NCI-H2029 (cell line): ENCODE results near the gene ENOX1.

Experiments used
- DNase-seq: peaks from one replicate; lab custom pipeline; 2025; lab: John Stamatoyannopoulos, UW

The ENOX1 gene

DNA sequence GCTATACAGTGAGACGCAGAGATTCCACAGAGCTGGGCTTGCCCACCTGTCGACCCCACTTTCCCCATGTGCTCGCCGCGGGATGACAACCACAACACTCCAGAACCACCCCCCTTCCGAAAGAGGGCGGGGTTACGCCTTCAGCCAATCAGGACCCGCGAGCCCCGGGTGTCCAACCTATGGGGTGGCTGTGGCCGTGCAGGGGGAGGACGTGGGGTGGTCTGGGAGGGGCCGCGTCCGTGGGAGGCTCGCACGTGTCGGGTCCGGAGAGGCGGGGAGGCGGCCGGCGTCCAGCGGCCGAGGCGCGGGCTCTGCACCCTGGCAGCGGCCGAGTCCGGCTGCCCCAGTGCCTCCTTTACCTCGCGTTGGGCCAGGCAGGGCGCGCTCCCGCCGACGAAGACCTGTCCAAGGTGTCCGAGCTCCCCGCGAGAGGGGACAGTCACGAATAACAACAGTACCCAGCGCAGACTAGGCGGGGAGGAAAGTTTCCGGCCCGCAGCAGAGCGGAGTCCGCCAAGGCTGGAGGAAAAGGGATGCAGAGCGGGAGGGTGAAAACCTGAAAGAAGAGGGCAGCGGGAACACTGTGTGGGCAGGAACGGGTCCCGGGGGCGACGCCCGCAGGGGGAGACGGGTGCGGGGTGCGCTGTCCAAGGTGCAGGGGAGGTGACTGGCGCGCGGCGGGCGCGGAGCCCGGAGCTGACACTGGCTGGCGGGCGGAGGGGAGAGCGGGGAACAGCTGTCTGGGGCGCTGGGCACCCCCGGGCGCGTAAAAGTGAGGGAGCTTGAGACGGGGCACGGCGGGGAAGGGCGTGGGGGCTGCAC, 911 bp downstream of the ENOX1 start:
- no peak for DNase-seq

DNA sequence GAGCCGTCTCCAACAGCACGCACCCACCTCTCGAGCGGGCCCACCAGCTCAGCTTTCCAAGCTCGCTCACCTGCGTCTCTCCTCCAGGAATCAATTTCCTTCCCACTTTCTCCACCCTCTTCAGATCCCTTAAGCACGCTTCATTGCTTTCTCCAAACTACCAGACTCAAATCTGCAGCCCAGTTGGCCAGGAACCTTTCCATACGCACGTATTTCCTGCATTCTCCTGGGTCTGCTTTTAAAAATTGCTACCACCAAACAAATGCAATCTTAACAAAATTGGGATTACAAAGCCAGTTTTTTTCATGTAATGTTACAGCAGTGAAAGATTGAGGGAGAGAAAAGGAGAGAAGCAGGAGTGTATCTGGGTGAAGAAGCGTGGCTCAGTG, 1.5 kb downstream of the ENOX1 start:
- no peak for DNase-seq

DNA sequence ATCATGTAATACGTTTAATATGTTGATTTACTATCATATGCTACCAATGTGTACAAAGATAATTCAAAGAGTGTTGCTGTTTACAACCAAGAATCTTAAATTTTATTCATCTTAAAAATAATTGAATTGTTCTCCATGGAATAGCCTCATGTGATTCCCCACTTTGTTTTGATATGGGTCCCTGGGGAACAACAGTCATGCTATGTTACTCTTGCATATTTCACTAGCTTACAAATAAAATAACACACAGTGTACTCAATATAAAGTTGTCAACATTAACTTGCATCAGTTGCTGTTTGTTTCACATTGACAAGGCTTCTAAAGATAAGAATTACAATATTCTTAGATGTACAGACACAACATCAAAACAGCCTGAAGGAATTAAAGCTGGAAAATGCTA, 2.3 kb downstream of the ENOX1 start:
- DNase-seq, result no peak

DNA sequence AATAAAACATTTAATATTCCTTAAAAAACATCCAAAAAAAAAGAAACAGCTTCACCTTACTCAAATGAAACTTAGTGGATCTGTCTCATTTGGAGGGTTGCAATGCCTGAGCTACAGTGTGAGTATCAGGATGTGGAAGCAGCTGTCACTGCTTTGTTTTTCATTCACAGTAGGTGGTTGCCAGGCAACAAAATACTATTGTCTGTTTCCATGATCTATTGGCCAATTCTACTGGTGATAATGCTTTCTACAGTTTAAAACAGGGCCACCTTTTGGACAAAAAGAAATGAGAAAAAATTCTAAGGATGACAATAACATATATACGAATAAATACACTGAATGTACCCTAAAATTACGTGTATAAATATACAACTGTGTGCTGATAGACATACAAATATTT, 3.0 kb downstream of the ENOX1 start:
- peak; percentile 38 for DNase-seq

DNA sequence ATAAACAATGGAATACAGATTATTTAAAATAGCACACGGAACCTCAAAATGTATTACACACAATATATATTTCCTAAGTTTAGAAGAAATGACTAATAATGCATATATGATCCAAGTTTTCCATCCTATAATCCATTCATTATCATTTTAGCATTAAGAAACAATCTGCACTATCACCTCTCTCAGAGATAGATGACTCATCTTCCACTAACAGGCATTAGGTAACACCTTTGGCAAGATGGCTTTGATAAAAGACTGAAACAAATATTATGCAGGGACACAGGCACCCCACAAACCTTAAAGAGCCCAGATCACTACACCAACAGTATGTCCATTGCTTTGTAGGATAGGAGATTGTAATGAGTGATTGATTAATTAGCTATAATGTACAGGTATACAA, 4.1 kb downstream of the ENOX1 start:
- DNase-seq, result no peak

DNA sequence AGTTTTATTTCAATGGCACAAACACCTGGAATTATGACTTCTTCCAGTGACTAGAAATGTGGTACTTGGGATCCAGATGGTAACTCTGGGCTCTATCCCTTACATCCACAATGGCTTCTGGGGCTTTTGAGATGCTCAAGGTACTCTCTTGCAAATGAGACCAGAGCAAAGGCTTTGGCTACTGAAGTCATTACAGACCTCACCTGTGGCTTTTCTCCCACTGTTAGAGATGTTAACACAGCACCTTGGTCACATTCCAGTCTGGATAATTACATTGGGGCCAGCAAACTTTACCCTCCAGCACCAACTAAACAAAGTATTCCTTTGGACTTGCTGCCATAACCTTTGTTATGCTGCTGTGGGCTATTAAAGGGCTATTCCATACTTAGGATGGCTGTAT, 6.1 kb downstream of the ENOX1 start:
- no peak for DNase-seq

DNA sequence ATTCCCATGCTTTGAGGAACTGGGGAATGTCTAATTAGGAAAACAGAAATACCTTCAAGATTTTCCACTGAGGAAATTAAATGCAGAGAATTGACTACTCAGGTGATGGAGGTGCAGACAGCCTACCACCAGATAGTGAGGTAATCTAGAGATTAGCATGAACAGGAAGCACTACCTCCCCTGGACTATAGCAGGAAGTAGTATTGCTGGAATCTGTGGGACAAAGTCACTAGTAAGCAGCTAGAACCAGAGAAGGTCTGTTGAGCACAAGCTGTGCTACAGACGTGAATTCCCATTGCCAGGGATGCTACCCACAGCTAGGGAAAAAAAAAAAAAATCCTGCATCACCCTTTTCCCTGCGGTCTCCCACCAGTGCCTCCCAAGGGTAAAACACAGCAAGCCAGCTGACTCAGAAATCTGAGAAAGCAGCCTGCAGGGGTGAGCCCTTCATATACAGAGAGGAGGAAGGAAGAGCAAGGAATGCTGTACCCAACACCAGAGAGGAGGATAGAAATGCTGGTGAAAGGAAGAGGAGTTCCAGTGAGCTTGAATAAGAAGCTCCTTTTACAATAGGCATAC, 10.2 kb downstream of the ENOX1 start:
- DNase-seq, result no peak

DNA sequence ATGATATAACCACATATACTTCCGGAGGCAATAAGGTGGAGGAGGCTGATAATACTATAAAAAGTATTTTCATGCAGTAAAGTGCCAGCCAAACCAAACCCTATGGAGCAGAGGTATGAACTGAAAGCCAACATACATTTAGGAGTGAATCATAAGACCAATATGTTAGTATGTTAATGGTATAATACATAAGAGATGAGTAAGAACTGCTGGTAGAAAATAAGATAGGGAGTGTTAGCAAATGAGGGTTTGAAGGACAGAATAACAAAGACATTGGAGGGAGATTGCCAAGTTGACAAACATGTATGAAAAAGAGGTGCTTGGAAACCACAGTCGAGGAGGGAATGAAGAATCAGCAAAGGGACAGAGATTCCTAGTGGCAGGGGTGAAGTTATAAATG, 10.8 kb downstream of the ENOX1 start:
- DNase-seq, result no peak

DNA sequence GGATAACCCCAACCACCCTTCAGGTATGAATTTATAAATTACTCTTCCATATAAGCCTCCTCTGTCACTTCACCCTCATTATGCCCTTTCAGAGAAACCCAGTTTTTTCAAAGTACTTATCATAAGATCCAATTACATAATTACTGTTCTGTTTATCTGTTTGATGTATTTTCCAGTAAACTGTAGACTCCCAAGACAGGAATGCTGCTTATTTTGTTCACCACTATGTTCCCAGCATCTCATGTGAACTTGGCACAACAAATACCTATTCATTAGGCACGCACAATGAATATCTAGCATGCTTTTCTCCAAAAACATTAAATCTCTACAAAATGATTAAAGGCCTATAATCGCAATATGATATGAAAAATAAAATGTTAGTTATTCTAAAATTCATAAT, 13.2 kb downstream of the ENOX1 start:
- no peak for DNase-seq

DNA sequence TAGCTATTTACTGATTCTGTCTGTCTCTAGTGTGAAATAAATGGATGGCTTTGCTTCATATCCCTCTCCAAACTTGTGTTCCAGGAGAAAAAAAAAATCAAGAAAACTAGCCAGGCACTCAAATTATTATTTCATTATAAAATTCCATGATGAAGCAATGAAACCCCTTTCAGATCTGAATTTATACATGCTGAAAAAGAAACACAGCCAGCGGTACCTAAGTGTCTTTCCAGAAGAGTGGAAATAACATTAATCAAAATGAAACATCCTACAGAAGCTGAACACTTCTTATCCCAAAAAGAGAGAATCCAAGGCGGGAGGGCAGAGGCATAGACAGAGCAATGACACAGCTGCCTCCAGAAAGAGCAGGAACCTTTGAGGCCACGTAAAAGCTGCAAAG, 15.9 kb downstream of the ENOX1 start:
- no peak for DNase-seq

DNA sequence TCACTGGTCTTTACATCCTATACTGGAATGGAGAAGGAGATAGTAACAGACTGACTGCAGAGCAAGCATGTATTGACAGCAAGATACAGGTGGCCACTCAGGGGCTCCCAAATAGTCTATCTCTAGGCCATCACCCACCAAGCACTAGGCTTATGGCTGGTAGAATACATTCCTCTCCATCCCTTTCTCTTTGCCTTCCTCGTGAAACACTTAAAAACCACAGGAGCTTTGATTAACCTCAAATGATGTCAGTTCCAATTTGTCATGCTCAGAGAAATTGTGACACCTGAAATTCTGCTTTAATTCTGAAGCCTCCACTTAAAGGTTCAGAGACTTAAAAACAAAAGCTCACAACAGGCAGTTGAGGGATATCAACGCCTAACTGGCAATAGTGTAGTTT, 17.2 kb downstream of the ENOX1 start:
- DNase-seq, result no peak

DNA sequence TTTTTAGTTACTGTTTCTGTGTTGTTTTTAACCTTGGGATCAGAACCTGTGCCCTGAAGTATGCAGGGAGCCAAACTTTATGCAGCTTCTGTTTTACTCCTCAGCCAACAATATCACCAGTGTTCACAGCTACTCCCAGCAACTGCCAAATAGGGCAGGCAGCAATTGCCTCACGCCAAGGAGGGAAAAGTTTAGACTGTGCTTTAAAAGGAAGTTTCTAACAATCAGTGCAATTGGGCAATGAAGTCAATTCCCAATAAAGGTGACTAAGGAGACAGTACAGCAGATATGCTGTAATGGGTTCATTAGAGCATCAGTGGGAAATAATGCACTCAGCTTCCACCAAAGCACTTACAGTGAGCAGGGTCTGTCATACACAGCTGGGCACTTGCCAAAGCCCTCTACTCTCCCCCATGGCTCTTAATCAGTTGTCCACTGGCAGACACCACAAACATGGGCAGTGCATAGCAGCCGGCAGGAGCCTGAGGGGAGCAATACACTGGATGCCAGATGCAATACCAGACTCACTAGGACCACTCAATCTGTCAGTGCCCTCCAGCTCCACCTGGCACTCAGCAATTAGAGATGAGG, 19.3 kb downstream of the ENOX1 start:
- no peak for DNase-seq

DNA sequence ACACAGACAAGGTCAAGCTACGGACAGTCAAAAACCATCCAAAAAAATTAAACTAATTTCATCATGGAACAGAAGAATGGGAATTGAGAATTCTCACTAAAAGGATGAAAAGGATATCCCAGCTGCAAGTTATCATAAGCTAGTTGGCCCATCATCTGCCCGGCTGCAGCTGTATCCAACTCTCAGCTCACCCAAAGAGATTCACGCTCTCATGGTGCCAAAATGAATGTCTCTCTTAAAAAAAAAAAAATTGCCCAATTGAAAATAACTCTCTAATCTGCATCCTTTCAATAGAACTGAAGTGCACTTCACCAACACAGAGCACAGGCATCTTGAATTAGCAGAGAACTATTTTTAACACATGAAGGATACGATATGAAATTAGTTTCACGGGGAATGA, 20.0 kb downstream of the ENOX1 start:
- no peak for DNase-seq

DNA sequence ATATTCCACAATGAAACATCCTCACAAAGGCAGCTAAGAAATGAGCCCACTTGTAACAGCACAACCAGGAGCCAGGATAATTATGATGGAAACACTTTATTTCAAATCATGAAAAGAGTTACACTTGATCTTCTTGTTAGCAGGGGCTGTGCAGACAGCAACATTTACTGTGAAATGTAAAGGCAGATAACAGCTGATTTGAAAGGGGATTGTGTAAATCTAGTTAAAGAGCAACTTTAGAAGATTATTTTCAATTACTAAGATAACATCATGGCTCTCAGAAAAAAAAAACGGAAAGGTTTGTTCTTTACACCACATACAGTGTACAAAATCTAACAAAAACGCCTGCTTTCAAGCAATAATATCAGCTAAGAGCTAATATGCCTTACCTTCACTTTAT, 22.4 kb downstream of the ENOX1 start:
- DNase-seq, result no peak

DNA sequence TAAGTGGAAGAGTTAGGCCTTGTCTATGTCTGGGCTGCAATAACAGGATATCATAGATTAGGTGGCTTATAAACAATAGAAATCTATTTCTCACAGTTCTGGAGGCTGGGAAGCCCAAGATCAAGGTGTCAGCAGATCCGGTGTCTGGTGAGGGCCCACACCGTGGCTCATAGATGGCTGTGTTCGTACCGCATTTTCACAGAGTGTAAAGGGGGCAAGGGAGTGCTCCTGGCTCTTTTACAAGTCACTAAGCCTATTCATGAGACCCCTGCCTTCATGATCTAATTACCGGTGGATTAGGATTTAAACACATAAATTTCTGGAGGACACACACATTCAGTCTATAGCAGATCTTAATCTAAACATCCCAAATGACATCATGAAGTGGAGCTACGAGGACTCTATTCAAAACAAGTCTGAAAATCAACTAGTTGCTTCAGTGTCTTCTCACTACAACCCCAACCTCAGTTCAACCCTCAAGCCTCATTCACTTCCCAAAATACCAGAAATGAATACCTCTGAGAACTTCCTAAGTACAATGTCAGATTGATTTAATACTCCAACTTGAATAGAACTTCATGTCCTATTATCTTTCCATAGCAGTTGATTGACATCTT, 23.5 kb downstream of the ENOX1 start:
- DNase-seq, result no peak

DNA sequence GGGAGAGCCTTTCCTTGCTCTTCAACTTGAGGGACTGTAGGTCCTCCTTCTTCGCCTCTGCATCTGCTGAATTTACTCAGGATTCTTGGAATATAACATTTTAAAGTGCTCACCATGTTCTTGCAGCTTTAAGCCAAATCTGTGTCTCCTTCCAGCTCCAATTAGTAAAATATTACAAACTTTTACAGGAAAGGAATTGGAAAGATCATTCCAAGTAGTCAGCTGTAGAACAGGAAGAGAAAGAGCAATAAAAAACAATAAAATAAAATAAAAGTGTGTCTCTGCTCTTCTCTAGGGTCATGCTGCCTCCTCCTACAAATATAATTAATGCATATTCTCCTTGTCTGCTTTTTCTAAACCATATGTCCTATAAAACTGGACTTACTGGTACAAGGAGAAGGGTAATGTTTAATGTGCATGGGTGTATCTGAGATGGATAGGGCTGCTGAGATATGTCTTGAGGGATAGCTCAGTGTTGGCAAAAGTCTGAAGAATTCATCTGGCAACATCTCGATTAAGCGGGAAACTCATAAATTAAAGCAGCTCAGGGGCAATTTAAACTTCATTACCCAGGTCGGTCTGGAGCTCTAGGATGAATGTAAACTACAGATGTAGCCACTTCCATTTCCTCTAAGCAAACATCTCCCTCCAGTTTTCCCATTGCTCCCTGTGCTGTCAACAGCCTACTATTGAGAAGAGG, 25.0 kb downstream of the ENOX1 start:
- no peak for DNase-seq

DNA sequence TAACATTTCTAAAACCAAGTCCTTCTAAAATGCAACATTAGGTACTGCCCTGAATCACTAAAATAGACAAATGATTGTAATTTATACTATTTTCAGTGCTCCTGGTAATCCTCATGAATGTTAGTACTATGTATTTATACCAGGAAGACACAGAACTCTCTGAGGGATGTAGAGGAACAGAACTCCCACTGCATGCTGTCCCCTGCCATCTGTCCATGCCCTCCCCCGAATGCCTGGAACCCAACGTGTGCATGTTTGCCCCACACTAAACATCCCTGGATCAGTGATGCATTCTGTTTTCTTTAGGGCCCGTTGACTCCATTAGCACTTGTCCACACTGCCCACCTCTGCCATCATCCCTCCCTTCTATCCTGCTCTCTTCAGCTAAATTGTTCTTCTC, 26.5 kb downstream of the ENOX1 start:
- no peak for DNase-seq

DNA sequence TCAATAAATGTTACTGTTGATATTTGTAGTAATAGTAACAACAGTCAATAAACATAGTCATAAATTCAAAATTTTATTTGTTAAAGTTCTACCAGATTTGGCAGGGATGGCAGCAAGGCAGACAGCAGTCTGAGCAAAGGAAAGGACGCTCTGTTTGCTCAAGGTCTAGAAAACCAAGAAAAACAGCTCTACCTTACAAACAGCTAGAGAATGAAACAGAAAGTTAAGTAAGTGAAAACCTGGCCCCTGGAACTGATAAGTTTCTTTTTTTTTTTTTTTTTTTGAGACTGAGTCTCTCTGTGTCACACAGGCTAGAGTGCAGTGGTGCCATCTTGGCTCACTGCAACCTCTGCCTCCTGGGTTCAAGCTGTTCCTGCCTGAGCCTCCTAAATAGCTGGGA, 27.9 kb downstream of the ENOX1 start:
- no peak for DNase-seq

DNA sequence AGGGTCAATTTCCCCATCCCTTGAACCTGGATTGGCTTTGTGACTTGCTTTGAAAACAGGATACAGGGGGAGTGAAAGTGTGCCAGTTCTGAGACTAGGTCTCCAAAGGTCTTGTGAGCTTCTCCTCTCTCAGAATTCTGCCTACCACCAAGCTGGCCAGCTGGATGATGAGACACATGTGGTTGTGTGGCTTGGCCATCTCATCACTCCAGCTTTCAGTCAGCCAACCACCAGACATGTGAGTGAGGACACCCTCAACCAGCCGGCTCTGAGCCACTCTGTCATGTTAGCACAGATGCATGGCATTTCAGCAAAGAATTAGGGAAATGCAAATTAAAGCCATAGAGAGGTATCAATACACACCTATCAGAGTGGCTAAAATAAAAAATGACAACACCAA, 29.5 kb downstream of the ENOX1 start:
- no peak for DNase-seq

DNA sequence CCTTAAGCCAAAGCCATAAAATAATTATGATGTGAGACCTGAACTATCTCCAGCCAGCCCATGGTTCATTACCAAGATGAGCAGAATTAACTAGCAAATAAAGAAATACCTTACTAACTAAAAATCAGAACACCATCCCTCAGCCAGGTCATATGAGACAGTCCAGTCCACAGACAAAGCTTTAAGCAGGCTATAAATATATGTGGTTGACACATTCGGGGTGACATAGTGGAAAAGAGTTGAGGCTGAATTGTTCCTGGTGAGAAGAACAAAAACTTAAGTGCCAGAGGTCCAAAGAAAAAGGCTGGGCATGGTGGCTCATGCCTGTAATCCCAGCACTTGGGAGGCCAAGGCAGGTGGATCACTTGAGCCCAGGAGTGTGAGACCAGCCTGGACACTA, 30.9 kb downstream of the ENOX1 start:
- no peak for DNase-seq

DNA sequence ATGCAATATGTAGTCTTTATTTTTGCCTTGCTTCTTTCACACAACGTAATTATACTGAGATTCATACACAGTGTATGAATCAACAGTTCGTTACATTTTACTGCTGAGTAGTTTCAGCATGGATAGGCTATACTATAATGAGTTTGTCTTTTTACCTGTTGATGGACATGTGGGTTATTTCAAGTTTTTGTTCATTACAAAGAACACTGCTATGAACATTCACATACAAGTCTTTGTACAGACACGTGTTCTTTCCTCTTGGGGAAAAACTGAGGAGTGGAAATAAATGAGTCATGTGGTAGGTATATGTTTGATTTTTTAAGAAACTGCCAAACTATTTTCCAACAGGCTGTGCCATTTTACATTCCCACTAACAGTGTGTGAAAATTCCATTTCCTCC, 35.1 kb downstream of the ENOX1 start:
- DNase-seq, result no peak

DNA sequence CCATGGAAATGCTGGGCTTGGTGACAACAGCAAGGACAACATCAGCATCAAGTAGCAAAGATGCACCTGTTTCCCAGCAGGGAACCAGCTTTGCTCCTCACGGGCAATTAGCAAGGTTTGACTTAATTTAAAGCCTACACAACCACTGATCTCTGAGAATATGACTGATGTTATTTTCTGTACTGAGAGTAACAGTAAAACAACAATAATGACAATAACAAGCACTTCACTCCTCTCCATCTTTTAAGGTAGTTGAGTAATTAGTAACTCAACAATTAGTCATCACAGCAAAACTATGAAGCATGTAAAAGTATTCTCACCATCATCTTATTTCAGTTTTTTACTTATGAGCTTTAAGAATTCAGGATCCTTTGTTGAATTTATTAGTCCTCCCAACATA, 37.3 kb downstream of the ENOX1 start:
- no peak for DNase-seq
